ENCODE measurements around the gene MYO18B. TPM values are rescaled to one million over a fixed set of nuclear protein-coding genes. Genes with fewer than 3 reads are reported as not detected.

MYO18B gene
- total RNA-seq, 2 experiments from 2014 or later: 0.11 to 0.22 TPM

GRCh38 chr22:25780673-25781072 is 38.7 kb downstream of the MYO18B start:
- Histone ChIP-seq H3K27ac (ENCODE audit: low read depth in 1 of 2, low read length in 2 of 2) (no peak overlapping the region), H3K9me3 (ENCODE audit: control insufficient read depth in 1 of 2, insufficient read depth in 1 of 2, low read length in 2 of 2) (no peaks in the 10 kb centered on the region), H3K27me3 (ENCODE audit: control insufficient read depth in 1 of 2, insufficient read depth in 2 of 2, low read length in 2 of 2) (peaks cover 0 to 3% of the 10 kb centered on the region in 2 experiments), H3K4me3 (ENCODE audit: low read length) (no peak overlapping the region), H3K4me1 (ENCODE audit: insufficient read depth, low read length) (no peaks in the 10 kb centered on the region), H3K36me3 (ENCODE audit: insufficient read depth, low read length) (no peaks in the 10 kb centered on the region)
- CTCF ChIA-PET: no interaction called here
- intact Hi-C loops (cut with DNase I, micrococcal nuclease): no loop called here
- POLR2A ChIA-PET: no interaction called here
- Mint-ChIP-seq H3K27me3 (peaks cover 4% of the 10 kb centered on the region), H3K9me3 (no peaks in the 10 kb centered on the region), H3K4me1 (ENCODE audit: low read depth) (no peaks in the 10 kb centered on the region), H3K4me3 (no peak overlapping the region), H3K27ac (no peak overlapping the region), H3K36me3 (ENCODE audit: low read depth) (no peaks in the 10 kb centered on the region)
- no peak for TF ChIP-seq CTCF (IDR thresholded peaks at IDR 0.05)
- ATAC-seq (ENCODE audit: poor library complexity): no peak
- no peak for DNase-seq

- Mint-ChIP-seq H3K4me1 (ENCODE audit: low read depth) (no peaks in the 10 kb centered on the region), H3K9me3 (no peaks in the 10 kb centered on the region), H3K36me3 (ENCODE audit: low read depth) (no peaks in the 10 kb centered on the region), H3K27ac (no peak overlapping the region), H3K4me3 (no peak overlapping the region), H3K27me3 (peaks cover 4% of the 10 kb centered on the region)
- DNase-seq (no peak), ATAC-seq (ENCODE audit: poor library complexity) (no peak)
- no peak for TF ChIP-seq CTCF (IDR thresholded peaks at IDR 0.05)
- CTCF ChIA-PET: no interaction called here
- Histone ChIP-seq H3K4me3 (ENCODE audit: low read length) (no peak overlapping the region), H3K9me3 (ENCODE audit: control insufficient read depth in 1 of 2, insufficient read depth in 1 of 2, low read length in 2 of 2) (no peaks in the 10 kb centered on the region), H3K36me3 (ENCODE audit: insufficient read depth, low read length) (no peaks in the 10 kb centered on the region), H3K4me1 (ENCODE audit: insufficient read depth, low read length) (no peaks in the 10 kb centered on the region), H3K27me3 (ENCODE audit: control insufficient read depth in 1 of 2, insufficient read depth in 2 of 2, low read length in 2 of 2) (peaks cover 0 to 3% of the 10 kb centered on the region in 2 experiments), H3K27ac (ENCODE audit: low read depth in 1 of 2, low read length in 2 of 2) (no peak overlapping the region)
- intact Hi-C loops (cut with DNase I, micrococcal nuclease): no loop called here
- POLR2A ChIA-PET: no interaction called here
Measured at GRCh38 chr22:25781801-25782200, 39.8 kb downstream of the MYO18B start.

GRCh38 chr22:25782831-25783230 is 40.8 kb downstream of the MYO18B start:
- Mint-ChIP-seq H3K4me3 (no peak overlapping the region), H3K27me3 (peaks cover 4% of the 10 kb centered on the region), H3K27ac (no peak overlapping the region), H3K9me3 (no peaks in the 10 kb centered on the region), H3K4me1 (ENCODE audit: low read depth) (no peaks in the 10 kb centered on the region), H3K36me3 (ENCODE audit: low read depth) (no peaks in the 10 kb centered on the region)
- POLR2A ChIA-PET: no interaction called here
- CTCF ChIA-PET: no interaction called here
- H3K27me3 ChIP-seq (ENCODE audit: control insufficient read depth in 1 of 2, insufficient read depth in 2 of 2, low read length in 2 of 2): peaks cover 0 to 3% of the 10 kb centered on the region in 2 experiments
- ATAC-seq (ENCODE audit: poor library complexity) (no peak), DNase-seq (no peak)
- no peak overlapping the region for H3K27ac ChIP-seq (ENCODE audit: low read depth in 1 of 2, low read length in 2 of 2)
- H3K9me3 ChIP-seq (ENCODE audit: control insufficient read depth in 1 of 2, insufficient read depth in 1 of 2, low read length in 2 of 2): no peaks in the 10 kb centered on the region
- no peaks in the 10 kb centered on the region for H3K4me1 ChIP-seq (ENCODE audit: insufficient read depth, low read length)
- H3K4me3 ChIP-seq (ENCODE audit: low read length): no peak overlapping the region
- TF ChIP-seq CTCF (IDR thresholded peaks at IDR 0.05): no peak
- H3K36me3 ChIP-seq (ENCODE audit: insufficient read depth, low read length): no peaks in the 10 kb centered on the region
- intact Hi-C loops (cut with DNase I, micrococcal nuclease): no loop called here

All from CD4-positive, alpha-beta T cell (primary cell).